CD4-positive, alpha-beta T cell treated with Interleukin-1 beta for 1 hour (primary cell): ENCODE data around the gene CHTF18.
"Not testable (repeated sequence)": the region's sequence is repeated elsewhere in the genome, so short reads cannot be mapped to it uniquely, and the experiment has no call there.

Experiments used
- DNase-seq, 2 donors: peaks; one replicate each; pipeline ENCODE4 v3.0.0-alpha.2; 2020 to 2022

CHTF18 gene

DNA sequence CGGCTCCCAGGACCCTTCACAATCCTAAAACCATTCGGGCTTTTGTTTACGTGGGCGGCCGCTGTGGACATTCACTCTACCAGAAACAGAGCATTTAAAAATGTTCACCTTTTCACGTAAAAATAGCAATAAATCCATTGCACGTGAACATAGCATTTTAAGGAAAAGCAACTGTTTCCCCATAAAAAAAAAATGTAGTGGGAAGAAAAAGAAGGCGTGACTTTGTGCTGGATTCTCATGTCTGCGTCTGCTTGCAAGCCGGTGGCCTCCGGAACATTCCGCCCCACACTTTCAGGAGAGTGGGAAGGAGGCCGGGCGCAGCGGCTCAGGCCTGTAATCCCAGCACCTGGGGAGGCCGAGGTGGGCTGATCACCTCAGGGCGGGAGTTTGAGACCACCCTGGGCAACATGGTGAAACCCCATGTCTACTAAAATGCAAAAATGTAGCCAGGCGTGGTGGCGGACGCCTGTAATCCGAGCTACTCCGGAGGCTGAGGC lies 25.5 kb downstream of the CHTF18 start:
- DNase-seq, result no peak

DNA sequence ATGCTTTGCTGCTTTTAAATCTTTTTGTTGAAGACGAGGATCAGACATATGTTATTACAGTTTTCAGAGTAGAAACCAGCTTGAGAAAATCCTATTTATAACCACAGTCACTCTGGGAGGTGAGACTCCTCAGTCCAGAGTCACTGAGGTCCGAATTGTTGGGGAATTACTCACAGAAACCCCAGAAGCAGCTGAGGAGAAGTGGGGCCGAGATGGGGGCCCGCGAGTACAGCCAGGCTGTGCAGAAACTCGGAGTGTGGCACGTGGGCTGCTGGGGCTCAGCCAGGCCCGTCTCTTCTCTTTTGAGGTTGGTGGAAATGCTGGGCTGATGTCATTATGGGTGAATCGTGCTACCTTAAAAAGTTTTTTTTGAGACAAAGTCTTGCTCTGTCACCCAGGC lies 26.6 kb downstream of the CHTF18 start:
- DNase-seq, result no peak

DNA sequence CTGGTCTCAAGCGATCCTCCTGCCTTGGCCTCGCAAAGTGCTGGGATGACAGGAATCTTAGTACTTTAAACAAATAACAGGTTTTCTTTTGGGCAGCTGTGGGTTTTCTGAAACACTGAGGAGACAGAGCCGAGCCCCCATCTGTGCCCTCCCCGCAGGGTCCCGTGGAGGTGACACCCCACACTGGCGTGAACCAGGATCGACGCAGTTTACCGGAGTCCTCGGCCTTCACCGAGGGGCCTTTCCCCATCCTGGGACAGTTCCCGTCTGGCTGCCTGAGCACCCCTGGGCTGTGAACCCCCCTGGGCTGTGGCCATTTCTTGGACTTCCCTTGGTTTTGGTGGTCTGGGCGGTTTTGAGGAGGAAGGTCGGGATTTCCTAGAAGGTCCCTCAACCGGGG lies 27.4 kb downstream of the CHTF18 start:
- no peak for DNase-seq

DNA sequence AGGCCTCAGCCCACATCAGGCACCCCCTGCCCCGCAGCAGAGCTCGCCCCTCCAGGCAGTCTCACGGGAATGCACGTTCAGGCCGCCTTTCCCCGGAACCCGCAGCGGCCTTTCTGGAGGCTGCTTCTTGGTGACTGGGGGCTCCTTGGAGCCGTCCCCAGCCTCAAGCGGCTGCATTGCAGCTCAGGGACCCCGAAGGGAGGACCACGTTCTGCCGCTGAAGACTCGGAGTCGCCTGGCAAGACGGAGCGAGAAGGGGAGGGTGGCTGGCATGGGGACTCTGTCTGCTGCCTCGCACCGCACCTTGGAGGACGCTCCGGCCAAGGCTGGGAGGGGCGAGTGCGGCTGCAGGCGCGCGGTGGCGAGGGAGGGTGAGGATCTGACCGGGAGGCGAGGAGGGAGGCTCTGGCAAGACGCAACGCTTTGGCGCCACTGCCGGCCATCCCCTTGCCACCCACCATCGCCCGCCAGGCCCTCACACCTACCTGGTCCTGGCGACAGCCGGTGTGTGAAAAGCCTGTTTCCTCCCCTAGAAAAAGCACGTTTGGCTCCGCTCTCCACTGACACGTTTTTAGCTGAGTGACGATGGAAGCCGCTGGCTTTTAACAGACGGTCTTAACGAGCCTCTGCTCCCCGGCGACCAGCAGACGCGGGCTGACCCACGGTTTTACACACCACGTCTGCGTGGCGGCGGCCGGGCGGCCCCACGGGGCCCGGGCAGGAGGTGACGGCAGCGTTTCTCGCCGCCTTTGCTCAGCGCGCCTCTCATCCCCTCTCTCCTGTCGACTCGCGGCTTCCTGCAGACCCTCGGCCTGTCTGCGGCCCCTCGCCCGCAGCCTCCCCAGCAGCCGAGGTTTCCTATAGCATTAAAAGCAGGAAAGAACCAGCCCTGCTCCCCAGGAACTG lies 28.8 kb downstream of the CHTF18 start:
- DNase-seq, result no peak

DNA sequence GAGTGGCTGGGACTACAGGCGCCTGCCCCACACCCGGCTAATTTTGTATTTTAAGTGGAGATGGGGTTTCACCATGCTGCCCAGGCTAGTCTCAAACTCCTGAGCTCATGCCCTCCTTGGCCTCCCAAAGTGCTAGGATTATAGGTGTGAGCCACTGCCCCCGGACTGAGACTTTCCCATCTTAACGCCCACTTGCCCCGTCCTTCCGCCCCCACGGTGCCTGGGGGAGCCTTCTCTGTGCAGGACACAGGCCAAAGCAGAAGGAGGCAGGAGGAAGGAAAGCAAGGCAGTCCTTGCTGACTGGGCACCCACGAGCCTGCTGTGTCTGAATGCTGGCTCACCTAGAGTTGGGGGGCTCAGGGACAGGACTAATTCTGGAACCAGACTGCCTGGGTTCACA lies 29.7 kb downstream of the CHTF18 start:
- no peak for DNase-seq

DNA sequence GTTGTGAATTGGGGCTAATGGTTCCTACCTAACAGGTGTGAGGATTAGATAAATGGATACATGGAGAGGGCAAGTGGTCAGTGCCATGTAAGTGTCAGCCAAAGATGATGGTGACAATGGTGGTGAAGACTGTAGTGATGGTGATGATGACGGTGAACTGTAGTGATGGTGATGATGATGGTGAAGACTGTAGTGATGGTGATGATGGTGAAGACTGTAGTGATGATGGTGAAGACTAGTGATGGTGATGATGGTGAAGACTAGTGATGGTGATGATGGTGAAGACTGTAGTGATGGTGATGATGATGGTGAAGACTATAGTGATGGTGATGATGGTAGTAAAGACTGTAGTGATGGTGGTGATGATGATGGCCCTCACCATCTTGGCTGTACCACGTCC lies 30.2 kb downstream of the CHTF18 start:
- no peak for DNase-seq

DNA sequence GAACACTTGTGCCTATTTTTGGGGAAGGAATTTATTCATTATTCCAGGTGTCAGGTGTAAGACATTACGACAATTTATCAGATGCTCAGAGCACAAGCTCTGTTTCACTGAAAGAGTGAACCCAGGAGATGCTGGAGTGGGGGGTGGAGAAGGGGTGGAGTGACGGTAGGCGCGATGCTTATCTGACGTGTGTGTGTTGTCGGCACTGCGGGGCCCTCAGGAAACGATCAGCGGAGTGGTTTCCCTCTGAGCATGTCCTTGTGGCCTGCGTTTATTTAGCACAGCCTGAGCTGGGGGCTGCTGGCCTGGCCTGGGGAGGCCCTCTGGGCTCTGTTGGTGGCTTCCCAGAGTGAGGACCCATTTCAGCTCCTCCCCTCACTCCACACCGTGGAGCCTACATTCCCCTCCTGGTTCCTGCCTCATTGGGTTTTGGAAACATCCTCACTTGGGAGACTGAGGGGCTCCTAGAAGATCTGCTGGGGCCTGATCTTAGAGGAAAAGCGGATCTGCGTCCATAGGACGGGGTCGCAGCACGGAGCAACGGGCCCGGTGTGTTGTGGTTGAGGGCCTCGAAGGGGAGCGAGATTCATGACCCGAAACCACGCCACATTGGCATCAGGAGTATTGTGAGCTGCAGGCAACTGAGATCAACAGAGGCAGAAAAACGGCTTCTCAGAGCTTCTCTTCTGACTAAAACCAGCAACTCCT lies 31.1 kb downstream of the CHTF18 start:
- DNase-seq, result peak; percentile 35 to 43

DNA sequence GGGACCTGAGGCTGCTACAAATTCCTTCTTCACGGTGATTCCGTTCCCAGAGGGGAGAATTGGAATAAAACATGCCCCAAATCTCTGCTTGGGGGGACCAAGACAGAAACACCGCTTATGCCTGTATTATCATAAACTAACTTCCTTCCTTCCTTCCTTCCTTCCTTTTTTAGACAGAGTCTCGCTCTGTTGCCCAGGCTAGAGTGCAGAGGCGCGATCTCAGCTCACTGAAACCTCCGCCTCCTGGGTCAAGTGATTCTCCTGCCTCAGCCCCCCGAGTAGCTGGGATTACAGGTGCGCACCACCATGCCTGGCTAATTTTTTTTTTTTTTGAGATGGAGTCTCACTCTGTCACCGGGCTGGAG lies 31.6 kb downstream of the CHTF18 start:
- DNase-seq, result not testable (repeated sequence)

DNA sequence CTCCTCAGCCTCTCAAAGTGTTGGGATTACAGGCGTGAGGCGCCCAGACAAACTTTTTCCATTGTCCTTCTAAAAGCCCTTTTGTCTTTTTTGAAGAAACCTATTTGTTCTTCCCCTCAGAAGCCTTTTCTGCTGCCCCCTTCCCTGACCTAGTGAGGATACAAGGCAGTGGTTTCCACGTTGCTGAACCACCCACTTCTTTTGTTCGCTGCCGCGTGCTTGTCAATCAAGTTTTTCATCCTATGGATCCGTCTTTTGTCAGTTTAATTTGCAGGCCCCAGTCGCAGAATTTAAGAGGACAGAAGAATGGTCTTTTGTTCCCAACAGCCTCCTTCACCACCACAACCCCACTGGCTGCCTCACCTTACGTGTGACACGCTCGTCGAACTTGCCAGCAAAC lies 32.3 kb downstream of the CHTF18 start:
- DNase-seq, result no peak

DNA sequence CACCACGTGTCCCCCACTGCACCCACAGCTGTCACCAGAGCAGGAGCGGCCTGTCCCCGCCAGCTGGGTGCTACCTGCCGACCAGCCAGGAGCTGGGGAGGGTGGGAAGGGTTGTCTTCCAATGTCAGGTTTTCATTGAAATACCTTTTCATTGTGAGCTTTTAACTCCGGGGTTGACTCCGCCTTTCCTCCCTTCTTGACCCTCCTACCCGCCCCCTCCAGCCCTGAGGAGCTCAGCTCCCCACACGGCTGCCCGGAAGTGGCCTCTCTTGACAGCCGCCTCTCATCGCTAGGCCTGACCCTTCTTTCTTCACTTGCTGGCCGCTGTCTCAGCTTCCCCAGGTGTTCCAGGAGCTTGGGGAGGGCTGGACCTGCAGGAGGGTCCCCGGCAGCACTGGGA lies 33.3 kb downstream of the CHTF18 start:
- DNase-seq, result no peak

DNA sequence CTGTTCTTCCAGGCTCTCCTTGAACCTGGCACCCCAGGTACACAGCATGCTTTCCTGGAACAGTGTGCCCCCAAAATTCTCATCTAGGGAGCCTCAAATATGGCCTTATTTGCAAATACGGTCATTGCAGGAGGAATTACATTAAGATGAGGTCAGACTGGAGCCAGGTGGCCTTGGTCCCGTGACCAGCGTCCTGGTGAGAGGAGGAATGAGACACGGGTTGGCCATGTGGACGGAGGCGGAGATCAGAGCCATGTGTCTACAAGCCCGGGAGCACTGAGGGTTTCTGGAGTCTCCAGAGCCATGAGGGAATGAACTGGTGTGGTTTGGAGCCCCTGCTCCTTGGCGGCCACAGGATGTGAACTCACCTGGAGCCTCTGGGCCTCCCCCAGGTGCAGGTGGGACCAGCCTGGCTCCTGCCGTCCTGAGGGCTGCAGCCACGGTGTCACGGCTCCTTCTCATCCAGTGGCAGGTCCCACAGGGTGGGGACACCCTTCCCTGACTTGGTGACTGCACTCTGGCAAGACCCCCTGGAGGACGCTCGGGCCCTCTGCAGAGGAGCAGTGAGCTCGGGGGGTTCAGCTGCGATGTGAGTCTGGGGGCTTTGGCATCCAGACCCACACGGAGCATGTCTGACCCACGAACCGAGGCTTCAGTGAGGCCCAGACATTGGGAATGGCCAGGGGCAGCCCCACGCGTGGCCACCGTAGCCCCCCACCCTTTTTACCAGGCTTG lies 33.9 kb downstream of the CHTF18 start:
- DNase-seq, result no peak

DNA sequence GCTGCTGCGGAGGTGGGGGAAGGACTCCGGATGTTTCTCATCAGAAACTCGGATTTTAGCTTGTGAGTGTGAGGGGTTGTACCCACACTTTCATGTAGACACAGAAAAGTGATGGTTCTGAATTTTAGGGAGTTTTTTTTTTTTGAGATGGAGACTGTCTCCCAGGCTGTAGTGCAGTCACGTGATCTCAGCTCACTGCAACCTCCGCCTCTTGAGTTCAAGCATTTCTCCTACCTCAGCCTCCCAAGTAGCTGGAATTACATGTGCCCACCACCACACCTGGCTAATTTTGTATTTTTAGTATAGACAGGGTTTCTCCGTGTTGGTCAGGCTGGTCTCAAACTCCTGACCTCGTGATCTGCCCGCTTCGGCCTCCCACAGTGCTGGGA lies 34.5 kb downstream of the CHTF18 start:
- DNase-seq, result no peak

DNA sequence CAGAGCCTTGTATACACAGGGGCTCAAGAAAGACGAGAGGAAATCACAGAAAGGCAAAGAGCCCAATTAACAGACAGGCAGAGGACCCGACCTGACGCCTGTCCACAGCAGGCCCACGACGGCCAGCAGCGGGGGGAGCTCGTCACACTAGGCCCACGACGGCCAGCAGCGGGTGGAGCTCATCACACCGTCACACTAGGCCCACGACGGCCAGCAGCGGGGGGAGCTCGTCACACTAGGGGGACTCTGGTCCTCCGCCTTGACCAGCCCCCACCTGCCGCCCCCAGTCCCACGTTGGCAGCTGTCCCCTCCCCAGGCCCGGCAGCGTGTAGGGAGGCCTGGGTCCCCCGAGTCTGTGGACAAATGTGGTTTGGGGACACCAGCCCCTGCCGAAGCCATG lies 35.8 kb downstream of the CHTF18 start:
- DNase-seq, result no peak

DNA sequence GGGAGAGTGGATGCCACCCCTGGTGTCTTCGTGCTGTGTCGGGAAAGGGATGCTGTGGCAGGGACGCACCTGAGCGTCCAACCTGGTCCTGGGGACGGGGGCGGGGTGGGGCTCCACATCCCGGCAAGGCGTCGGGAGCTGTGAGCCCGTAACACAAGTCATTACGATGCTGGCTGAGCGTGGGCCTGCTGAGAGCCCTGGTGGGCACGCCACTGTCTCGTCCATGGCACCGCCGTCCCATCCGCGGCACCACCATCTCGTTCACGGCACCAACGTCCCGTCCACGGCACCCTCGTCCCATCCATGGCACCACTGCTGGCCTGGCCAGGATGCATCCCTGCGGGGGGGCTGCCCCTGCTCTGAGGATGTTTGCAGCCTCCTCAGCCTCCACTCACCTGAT lies 36.2 kb downstream of the CHTF18 start:
- DNase-seq, result no peak

DNA sequence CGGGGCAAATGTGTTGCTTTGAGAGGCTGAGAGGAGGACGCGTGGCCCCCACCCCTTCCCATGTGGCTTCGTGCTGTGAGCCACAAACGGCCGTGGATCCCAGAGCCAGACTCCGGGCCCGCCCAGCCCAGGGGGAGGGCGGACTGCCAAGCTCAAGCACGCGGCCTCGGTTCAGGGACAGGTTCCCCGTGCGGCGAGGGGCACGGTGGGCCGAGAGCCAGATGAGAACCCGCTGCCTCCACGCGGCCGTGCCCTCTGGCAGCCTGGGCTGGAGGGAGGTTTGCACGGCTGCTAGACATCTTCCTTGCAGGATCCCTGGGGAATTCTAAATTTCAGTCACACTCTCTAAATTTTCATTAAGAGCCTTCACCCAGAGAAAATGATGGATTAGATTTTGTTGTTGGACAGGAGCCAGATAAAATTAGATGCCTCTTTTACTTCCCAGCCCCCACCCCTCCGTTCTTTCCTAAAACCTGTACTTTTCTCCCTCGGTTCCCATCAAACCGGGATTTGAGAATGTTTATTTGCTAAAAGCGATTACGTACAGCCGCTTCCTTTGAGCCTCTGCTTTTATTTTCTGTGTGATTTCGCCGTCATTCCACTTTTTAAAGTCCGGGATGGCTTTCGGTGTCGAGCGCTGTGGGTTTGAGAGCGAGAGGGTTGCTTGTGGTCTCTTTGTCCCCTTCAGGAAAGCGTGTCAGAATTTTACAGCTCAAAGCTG lies 37.1 kb downstream of the CHTF18 start:
- DNase-seq, result no peak

DNA sequence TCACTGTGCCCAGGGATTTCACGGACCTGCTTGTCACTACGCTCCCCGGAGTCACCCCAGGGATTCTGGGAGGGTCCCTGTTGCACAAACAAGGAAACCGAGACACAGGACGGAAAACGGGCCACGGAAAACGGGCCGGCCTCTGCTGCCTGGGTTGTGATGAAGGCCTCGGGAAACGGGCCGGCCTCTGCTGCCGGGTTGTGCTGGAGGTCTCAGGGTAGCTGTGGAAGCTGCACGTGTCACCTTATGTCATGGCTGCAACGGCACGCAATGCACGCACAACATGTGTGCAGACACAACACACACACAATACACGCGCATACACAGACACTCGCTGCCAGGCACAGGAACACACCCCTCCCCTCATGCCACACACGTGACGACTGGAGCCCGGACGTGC lies 39.1 kb downstream of the CHTF18 start:
- DNase-seq, result no peak

DNA sequence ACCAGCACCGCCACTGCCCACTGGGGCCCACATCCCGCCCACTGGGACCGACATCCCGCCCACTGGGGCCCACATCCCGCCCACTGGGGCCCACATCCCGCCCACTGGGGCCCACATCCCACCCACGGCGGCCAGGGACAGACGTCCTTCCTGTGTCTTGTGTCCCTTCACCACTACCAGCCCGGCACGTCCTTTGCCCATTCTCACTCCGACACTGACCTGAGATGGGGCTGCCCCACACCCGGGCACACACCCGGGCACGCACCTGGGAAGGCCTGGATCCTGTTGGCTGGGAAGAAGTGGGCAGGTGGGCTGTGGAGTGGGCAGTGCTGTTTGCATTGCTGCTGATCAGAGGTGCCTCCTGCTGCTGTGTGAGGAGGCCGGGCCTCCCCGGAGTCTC lies 40.5 kb downstream of the CHTF18 start:
- no peak for DNase-seq

DNA sequence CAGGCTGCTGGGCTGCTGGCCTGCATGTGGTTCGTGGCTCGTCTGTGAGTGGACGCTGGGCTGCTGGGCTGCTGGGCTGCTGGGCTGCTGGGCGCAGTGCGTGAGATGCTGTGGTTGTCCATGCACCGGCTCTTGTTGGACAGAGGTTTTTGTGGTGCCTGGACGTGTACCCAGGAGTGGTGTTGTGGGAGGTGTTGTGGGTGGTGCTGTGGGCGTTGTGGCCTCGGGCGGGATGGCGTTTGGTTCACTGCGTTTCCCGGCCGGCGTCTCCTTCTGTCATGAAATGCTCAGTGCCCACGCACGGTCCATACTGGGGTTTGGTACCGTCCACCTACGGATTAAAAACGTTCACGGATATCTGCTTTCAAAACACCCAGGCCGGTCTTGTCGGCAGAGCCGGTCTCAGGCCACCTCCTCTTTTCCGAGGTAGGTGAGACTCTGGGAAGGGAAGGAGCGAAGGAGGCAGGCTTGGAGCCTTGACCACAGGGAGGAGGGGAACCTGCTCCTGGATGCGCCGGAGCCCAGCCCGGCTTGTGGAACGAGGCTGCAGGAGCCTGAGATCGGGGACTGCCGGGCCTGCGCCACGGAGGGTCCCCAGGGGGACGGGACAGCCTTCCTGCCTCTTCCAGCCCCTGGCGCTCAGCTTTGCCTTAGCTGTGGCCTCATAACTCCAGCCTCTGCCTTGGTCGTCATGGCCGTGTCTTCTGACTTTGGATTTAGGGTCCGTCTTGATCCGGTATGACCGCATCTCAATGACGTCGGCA lies 41.9 kb downstream of the CHTF18 start:
- DNase-seq, result no peak

DNA sequence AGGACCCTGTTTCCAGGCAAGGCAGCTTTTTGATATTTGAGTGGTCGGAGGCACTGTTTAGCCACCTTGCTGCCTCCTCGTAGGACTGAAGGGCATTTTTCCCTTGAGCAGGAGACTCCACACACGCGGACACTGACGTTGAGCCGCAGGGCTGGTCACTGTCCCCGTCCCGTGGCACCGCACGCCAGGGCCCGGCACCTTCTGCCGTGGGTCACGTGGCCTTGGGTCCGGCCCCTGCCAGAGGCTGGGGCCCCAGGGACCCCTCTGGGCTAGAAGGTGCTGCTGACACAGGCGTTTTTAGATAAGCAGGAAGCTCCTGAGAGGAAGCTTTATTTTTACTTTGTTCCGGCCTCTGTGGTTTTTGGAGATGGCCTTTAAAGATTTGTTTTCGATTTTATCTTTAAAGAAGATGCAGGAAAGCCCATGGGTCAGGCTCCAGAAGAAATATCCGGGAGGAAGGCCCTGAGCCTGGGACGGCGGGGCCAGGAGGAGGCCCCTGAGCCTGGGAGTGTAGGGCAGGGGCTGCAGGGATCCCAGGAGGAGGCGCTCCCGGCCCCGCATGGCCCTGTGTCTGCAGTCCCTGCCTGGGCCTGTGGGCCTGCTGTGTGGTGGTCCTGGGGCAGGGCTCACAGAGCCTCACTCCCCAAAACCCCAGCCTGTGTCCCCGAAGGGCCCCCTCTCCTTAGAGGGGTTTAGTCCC lies 42.6 kb downstream of the CHTF18 start:
- DNase-seq, result no peak

DNA sequence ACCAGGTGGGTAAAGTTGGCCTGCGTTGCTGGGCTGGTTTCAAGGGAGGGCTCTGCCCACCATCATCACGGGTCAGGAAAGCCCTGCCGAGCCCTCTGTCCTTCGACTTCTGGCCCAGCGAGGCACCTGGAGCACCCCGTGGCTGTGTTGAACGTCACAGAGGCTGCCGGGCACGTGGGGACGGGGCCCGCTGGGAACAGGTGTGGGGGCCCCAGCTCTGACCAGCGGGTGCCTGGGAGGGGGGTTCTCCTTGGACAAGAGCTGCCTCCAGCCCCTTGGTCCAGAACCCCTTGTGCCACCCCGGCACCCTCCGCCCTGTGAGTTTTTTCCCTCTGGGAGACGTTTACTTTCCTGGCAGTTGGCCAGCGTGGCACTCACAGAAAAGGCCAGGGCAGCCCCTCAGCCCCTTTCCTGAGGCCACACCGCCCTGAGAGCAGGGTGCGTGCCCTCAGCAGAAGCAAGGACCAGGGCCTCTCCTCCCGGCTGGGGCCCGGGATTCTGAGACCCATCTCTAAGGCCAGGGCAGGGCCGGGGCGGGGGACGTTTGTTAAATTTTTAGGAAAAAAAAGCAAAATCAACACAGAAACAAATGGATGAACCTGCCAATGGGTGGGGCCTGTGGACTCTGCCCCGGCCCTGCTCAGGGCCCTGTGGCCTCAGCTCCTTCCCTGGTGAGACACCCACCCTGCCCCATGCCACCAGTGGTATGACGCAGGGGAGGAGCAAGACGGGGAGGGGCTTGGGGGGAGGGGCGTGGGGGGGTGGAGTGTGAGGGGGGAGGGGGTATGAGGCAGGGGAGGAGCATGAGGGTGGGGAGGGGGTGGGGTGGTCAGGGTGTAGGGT lies 43.4 kb downstream of the CHTF18 start:
- DNase-seq, result no peak
